Fibroblast of pulmonary artery (primary cell): Measurements from ENCODE around the gene DOCK7.

Experiments
- DNase-seq: peaks from one replicate; pipeline ENCODE4 v3.0.0-alpha.2; 2010; ENCODE audit warnings: low read depth
- H3K4me3 ChIP-seq: replicated peaks from 2 replicates; pipeline ENCODE4 v1.5.1; 2011; ENCODE audit warnings: low read depth, mild to moderate bottlenecking, control low read depth, low read length, moderate library complexity
- TF ChIP-seq, protein P1 (sequence below): IDR thresholded peaks from 2 replicates; pipeline ENCODE4 v1.5.1; 2011; ENCODE audit warnings: mild to moderate bottlenecking, control low read depth, low read length, inconsistent platforms; ENCODE audit errors: missing control alignments

The DOCK7 gene

GRCh38 chr1:62437273-62437940 lies 250.8 kb downstream of the DOCK7 start:
- peak; percentile 22 for DNase-seq
- TF ChIP-seq, protein P1, sequence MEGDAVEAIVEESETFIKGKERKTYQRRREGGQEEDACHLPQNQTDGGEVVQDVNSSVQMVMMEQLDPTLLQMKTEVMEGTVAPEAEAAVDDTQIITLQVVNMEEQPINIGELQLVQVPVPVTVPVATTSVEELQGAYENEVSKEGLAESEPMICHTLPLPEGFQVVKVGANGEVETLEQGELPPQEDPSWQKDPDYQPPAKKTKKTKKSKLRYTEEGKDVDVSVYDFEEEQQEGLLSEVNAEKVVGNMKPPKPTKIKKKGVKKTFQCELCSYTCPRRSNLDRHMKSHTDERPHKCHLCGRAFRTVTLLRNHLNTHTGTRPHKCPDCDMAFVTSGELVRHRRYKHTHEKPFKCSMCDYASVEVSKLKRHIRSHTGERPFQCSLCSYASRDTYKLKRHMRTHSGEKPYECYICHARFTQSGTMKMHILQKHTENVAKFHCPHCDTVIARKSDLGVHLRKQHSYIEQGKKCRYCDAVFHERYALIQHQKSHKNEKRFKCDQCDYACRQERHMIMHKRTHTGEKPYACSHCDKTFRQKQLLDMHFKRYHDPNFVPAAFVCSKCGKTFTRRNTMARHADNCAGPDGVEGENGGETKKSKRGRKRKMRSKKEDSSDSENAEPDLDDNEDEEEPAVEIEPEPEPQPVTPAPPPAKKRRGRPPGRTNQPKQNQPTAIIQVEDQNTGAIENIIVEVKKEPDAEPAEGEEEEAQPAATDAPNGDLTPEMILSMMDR = no peak
- peak overlapping the region; percentile 92 for H3K4me3 ChIP-seq

GRCh38 chr1:62436466-62437272 lies 251.5 kb downstream of the DOCK7 start, which contains the start of gene USP1:
TSS of gene USP1 (plus strand) at chr1:62437049. CDS start at chr1:62439868, 2,819 bp downstream.
- peak within 1 kb of the TSS; percentile 92 for H3K4me3 ChIP-seq
- TF ChIP-seq, protein P1 = no peak
- DNase-seq = peak; percentile 100

DNA sequence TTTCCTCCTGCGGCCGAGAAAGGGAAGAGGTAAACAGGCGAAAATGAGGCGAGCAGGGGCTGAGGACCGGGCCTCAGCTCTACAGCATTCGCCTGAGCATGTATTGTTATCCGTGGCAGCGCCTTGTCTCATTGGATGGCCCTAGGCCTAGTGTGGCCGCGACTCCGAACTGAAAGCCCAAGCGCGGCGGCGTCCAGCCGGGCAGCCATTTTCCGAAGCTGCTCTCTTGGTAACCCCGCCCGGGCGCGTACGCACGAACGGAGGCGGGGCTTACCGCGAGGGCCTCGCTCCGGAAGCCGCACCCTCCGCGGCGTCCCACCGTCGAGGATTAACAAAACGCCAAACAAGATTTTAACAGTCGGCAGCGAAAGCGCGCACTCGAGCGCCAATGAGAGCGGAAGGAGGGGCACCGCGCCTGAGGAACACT lies 252.1 kb downstream of the DOCK7 start:
- peak overlapping the region; percentile 92 for H3K4me3 ChIP-seq
- TF ChIP-seq, protein P1 = no peak
- no peak for DNase-seq

DNA sequence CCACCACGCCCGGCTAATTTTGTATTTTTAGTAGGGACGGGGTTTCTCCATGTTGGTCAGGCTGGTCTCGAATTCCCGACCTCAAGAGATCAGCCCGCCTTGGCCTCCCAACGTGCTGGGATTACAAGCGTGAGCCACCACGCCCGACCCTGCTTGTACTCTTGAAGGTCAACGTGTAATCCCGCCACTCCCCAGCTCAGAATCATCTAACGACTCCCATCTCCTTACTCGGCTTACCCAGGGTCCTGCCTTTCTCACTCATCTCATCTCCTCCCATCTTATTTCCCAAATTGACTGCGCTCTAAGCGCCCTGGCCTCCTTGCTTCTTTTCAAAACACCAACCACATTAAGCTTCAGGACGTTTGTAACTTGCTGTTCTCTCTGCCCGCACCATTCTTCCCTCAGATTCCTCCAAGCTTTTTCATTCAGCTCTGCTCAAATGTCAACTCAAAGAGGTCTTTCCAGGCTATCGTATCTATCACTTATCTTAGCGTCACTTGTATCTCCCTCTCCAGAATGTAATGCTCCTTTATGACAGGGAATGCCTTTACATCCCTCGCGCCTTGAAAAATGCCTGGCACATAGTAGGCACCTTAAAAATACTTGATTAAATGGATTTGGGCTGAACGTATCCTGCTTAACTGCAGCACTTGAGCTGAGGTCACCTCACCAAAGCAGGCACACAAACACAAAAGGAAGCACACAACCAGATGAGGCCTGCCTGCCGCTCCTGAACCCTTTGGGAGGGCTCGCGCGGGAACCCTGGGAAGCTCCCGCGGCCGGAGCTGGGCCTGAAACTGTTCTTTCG lies 252.8 kb downstream of the DOCK7 start:
- DNase-seq = no peak
- TF ChIP-seq, protein P1 = no peak
- H3K4me3 ChIP-seq = peak overlapping the region; percentile 92

GRCh38 chr1:62434618-62435001 lies 253.6 kb downstream of the DOCK7 start:
- DNase-seq = no peak
- TF ChIP-seq, protein P1 = no peak
- no peak overlapping the region for H3K4me3 ChIP-seq

GRCh38 chr1:62433861-62434617 lies 254.1 kb downstream of the DOCK7 start:
- no peak overlapping the region for H3K4me3 ChIP-seq
- TF ChIP-seq, protein P1 = no peak
- DNase-seq = no peak
